Stomach (tissue), 4 donors: ENCODE measurements around the gene OR10AD1.

ENCODE experiments used
- CTCF ChIP-seq, 7 experiments: fragments of 450-650 bp in 4 of 7; fragments of 200-600 bp in 3 of 7; sonication (generic) in 3 of 7; IDR thresholded peaks; one replicate each; pipeline ENCODE4 v1.5.1; 2016 to 2019; ENCODE audit warnings: antibody characterized with exemption in 7 of 7, control low read depth in 2 of 7, mild to moderate bottlenecking in 1 of 7
- POLR2A ChIP-seq, 4 donors: fragments of 450-650 bp; IDR thresholded peaks; one replicate each; pipeline ENCODE4 v1.6.1; 2016; ENCODE audit warnings: antibody characterized with exemption in 4 of 4, control low read depth in 2 of 4, mild to moderate bottlenecking in 1 of 4, moderate library complexity in 1 of 4
- POLR2AphosphoS5 ChIP-seq, 3 donors: sonication (generic); formaldehyde crosslinking; IDR thresholded peaks; one replicate each; pipeline ENCODE4 v1.6.1; 2016; ENCODE audit warnings: antibody characterized with exemption in 3 of 3

- TF ChIP-seq POLR2A (IDR thresholded peaks at IDR 0.05) (no peak), POLR2AphosphoS5 (IDR thresholded peaks at IDR 0.05) (no peak), CTCF (IDR thresholded peaks at IDR 0.05) (no peak)
Observed at GRCh38 chr12:48237162-48237561, 34.1 kb upstream of the OR10AD1 start.
